Measurements from ENCODE around the gene EPHA1.

EPHA1 gene

GRCh38 chr7:143408686-143409561 is at the start of gene EPHA1:
Gene EPHA1, minus strand, starts transcription at chr7:143408856. Its CDS starts 51 bp downstream, at chr7:143408805.
- DNase-seq (ENCODE audit: insufficient read length, low spot score) = peak; percentile 53
- no peak for FAIRE-seq

GRCh38 chr7:143458263-143458662 is 49.6 kb upstream of the EPHA1 start:
- FAIRE-seq (no peak), DNase-seq (ENCODE audit: insufficient read length, low spot score) (no peak)

- DNase-seq (ENCODE audit: insufficient read length, low spot score) (no peak), FAIRE-seq (no peak)
Observed at GRCh38 chr7:143456992-143457793, 48.5 kb upstream of the EPHA1 start.

- FAIRE-seq (no peak), DNase-seq (ENCODE audit: insufficient read length, low spot score) (no peak)
Observed at GRCh38 chr7:143455942-143456341, 47.3 kb upstream of the EPHA1 start.

GRCh38 chr7:143455491-143455890 is 46.8 kb upstream of the EPHA1 start:
- FAIRE-seq = no peak
- DNase-seq (ENCODE audit: insufficient read length, low spot score) = no peak

- no peak for FAIRE-seq
- no peak for DNase-seq (ENCODE audit: insufficient read length, low spot score)
Observed at GRCh38 chr7:143454091-143454680, 45.5 kb upstream of the EPHA1 start.

- FAIRE-seq = no peak
- no peak for DNase-seq (ENCODE audit: insufficient read length, low spot score)
Observed at GRCh38 chr7:143452495-143452894, 43.8 kb upstream of the EPHA1 start.

- DNase-seq (ENCODE audit: insufficient read length, low spot score) = no peak
- no peak for FAIRE-seq
Observed at GRCh38 chr7:143451746-143452145, 43.1 kb upstream of the EPHA1 start.

GRCh38 chr7:143451122-143451521 is 42.5 kb upstream of the EPHA1 start:
- FAIRE-seq = no peak
- DNase-seq (ENCODE audit: insufficient read length, low spot score) = no peak

- FAIRE-seq (no peak), DNase-seq (ENCODE audit: insufficient read length, low spot score) (no peak)
Observed at GRCh38 chr7:143449793-143450192, 41.1 kb upstream of the EPHA1 start.

- DNase-seq (ENCODE audit: insufficient read length, low spot score) = no peak
- no peak for FAIRE-seq
Observed at GRCh38 chr7:143448429-143448828, 39.8 kb upstream of the EPHA1 start.

GRCh38 chr7:143447466-143447865 is 38.8 kb upstream of the EPHA1 start:
- DNase-seq (ENCODE audit: insufficient read length, low spot score) = no peak
- no peak for FAIRE-seq

GRCh38 chr7:143444785-143445184 is 36.1 kb upstream of the EPHA1 start:
- FAIRE-seq (no peak), DNase-seq (ENCODE audit: insufficient read length, low spot score) (no peak)

- DNase-seq (ENCODE audit: insufficient read length, low spot score) (no peak), FAIRE-seq (no peak)
Observed at GRCh38 chr7:143444063-143444782, 35.6 kb upstream of the EPHA1 start.

- DNase-seq (ENCODE audit: insufficient read length, low spot score) (no peak), FAIRE-seq (no peak)
Observed at GRCh38 chr7:143443153-143443552, 34.5 kb upstream of the EPHA1 start, which contains the start of gene TAS2R60. Gene TAS2R60, plus strand, starts transcription at chr7:143443453. Its CDS starts 0 bp downstream, at chr7:143443453.

GRCh38 chr7:143439866-143440265 is 31.2 kb upstream of the EPHA1 start:
- FAIRE-seq = no peak
- DNase-seq (ENCODE audit: insufficient read length, low spot score) = no peak

- peak; percentile 78 for FAIRE-seq
- no peak for DNase-seq (ENCODE audit: insufficient read length, low spot score)
Observed at GRCh38 chr7:143437578-143437977, 28.9 kb upstream of the EPHA1 start.

- DNase-seq (ENCODE audit: insufficient read length, low spot score) (no peak), FAIRE-seq (peak; percentile 4)
Observed at GRCh38 chr7:143436325-143436946, 27.8 kb upstream of the EPHA1 start.

- FAIRE-seq = no peak
- no peak for DNase-seq (ENCODE audit: insufficient read length, low spot score)
Observed at GRCh38 chr7:143435266-143435665, 26.6 kb upstream of the EPHA1 start.

- DNase-seq (ENCODE audit: insufficient read length, low spot score) (no peak), FAIRE-seq (no peak)
Observed at GRCh38 chr7:143434660-143435059, 26.0 kb upstream of the EPHA1 start.

Data from GM19239 (cell line).